ENCODE measurements around the gene RPS6KA1.
"Not testable (repeated sequence)": the region's sequence is repeated elsewhere in the genome, so short reads cannot be mapped to it uniquely, and the experiment has no call there.

Gene RPS6KA1

DNA sequence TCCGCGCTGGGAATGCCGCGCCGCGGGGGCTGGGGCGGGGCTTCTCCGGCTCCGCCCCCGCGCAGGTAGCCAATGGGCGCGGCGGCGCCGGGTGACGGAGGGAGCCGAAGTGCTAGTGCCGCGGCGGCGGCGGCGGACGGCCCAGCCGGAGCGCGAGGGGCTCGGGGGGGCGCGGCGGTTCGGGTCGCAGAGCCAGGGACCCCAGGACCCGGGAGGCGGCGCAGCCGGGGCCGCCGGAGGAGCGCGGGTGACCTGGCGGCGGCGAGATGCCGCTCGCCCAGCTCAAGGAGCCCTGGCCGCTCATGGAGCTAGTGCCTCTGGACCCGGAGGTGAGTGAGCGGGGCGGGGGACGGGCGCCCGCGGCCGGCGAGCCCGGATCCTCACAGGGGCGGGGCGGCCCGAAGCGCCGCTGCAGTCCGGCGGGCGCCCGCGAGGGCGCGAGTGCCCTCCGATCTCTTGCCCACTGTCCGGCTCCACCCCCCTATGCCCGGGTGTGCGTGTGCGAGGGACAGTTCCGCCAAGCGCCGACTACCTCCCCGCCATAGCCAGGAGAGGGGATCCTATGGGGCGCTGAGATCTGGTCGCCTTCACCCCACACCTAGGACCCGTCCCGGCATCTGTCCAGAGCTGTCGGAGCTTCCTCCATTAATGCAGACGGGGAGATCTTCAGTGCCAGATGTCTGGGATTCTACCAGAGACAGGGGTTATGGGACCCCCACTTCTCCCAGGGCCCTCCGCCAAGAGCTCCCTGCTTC, at the start of gene RPS6KA1:
RPS6KA1 (plus strand) TSS at position 107 of the 755 bp plus-strand sequence; CDS start at position 267, 160 bp downstream.
- DNase-seq = peak; percentile 83

DNA sequence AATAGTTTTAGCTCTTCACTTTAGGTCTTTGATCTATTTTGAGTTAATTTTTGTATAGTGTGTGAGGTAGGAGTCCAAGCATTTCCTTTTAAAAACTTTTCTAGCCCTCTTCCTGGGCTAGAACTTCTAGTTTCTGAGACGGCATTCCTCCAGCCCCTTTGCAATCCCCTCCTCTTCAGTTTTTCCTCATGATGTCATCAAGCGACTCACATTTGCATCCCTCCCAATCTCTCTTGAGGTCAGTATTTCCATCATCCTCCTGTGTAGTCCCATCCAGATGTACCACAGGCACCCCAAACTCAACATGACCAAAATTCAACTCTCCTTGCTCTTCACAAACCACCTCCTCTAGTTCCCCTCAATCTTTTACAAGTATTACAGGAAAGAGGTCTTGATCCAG, 46.6 kb upstream of the RPS6KA1 start:
- no peak for DNase-seq

GRCh38 chr1:26483980-26484379, 45.6 kb upstream of the RPS6KA1 start:
- DNase-seq = no peak

- no peak for DNase-seq
Observed at GRCh38 chr1:26490155-26490554, 39.4 kb upstream of the RPS6KA1 start.

- DNase-seq = no peak
Observed at GRCh38 chr1:26493267-26493666, 36.3 kb upstream of the RPS6KA1 start.

DNA sequence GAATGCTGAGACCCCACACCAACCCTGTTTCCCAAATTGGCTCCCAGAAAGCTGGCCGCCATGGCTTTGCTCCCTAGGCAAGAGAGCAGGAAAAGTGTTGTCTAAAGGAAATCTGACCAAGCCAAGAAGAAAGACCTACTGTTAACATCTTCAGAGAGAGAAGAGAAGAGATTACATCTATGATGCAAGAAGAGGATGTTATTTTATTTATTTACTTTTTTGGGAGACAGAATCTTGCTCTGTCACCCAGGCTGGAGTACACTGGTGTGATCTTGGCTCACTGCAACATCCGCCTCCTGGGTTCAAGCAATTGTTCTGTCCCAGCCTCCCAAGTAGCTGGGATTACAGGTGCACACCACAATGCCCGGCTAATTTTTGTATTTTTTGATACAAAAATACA, 35.6 kb upstream of the RPS6KA1 start:
- DNase-seq = no peak

GRCh38 chr1:26496861-26497260, 32.7 kb upstream of the RPS6KA1 start:
- no peak for DNase-seq

- DNase-seq = no peak
Observed at GRCh38 chr1:26498894-26499293, 30.7 kb upstream of the RPS6KA1 start.

DNA sequence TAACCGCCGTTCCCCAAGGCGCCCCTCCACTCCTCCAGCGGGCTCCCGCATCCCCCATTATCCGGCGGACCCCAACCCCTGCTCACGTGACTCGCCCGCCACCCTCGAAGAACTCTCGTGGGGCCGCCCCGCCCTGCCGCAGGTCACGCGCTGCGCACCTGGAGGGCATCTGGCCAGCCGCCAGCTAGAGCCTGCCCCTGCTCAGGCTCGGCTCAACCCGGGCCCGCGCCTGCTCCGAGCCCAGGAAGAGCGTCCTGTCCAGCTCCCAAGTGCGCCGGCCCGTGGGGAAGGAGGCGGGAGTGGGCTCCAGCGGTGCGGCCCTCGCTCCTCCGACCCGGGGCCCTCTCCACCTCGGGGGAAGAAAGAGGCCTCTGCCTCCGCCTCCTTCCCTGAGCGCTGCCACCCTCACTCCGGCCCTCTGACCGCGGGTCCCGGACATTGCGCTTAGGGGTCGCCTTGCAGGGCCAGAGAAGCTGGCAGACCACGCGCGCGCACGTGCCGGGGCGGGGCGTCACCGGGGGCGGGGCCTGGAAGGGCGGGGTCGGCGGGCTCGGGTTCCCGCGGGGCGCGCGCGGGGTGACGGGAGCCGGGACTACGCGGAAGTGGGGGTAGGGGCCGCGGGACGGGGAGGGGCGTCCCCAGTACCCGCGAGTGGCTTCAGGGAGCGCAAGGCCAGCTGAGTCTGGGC, 28.9 kb upstream of the RPS6KA1 start:
- no peak for DNase-seq

- DNase-seq = not testable (repeated sequence)
Observed at GRCh38 chr1:26510711-26511110, 18.9 kb upstream of the RPS6KA1 start.

GRCh38 chr1:26515836-26516235, 13.7 kb upstream of the RPS6KA1 start:
- not testable (repeated sequence) for DNase-seq

- DNase-seq = no peak
Observed at GRCh38 chr1:26516987-26517765, 12.4 kb upstream of the RPS6KA1 start.

GRCh38 chr1:26517766-26518049, 11.9 kb upstream of the RPS6KA1 start:
- no peak for DNase-seq

DNA sequence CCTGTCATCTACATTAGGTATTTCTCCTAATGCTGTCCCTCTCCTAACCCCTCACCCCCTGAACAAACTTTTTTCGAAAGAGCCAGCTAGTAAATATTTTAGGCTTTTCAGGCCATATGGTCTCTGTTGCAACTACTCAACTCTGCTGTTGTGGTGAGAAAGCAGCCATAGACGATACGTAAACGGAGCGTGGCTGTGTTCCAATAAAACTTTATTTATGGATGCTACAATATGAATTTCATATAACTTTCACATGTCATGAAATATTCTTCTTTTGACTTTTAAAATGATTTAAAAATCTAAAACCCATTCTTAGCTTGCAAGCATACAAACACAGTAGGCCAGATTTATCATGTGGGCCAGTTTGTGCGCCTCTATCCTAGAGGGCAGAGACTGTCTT, 11.2 kb upstream of the RPS6KA1 start:
- DNase-seq = no peak

GRCh38 chr1:26520339-26520738, 9.2 kb upstream of the RPS6KA1 start:
- DNase-seq = no peak

GRCh38 chr1:26521669-26522030, 7.9 kb upstream of the RPS6KA1 start:
- no peak for DNase-seq

- no peak for DNase-seq
Observed at GRCh38 chr1:26522073-26522472, 7.5 kb upstream of the RPS6KA1 start.

DNA sequence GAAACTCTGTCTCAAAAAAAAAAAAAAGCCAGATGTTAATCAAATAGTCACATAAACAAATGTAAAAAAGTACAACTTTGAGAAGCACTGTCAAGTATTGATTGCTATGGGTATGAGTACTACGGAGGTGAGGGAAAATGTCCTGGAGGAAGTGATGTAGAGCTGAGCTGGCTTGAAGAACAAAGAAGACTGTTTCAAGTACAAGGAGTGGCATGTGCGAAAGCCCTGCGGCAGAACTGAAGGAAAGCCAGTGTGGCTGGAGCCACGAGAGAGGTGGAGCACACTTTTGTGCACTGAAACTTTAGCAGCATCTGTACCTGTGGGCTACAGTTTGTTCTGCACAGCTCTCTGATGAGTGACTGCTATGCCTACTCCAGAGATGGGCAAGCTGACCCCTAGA, 5.4 kb upstream of the RPS6KA1 start:
- DNase-seq = no peak

DNA sequence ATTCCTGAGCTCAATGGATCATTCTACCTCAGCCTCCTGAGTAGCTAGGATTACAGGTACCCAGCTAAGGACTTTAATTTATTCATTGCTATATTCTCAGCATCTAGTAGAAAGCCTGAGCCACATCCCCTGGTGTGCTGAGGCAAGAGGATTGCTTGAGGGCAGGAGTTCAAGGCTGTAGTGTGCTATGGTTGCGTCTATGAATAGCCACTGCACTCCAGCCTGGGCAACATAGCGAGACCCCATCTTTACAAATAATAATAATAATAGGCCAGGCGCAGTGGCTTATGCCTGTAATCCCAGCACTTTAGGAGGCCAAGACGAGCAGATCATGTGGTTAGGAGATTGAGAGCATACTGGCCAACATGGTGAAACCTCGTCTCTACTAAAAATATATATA, 3.3 kb upstream of the RPS6KA1 start:
- DNase-seq = no peak

DNA sequence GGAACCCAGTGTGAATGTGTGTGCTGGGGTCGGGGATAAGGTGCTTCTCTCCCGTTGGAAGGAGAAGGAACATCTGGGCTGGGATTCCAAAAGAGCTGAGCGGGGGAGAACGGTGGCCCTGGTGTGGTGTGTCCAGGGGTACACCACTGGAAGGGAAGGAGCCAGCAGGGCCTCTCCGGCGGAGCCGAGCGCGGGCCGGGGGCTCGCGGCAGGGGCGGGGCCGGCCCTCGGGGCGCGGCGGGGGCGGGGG, 231 bp upstream of the RPS6KA1 start:
- DNase-seq = no peak

- peak; percentile 43 for DNase-seq
Observed at GRCh38 chr1:26530410-26530894, 891 bp downstream of the RPS6KA1 start.

- DNase-seq = peak; percentile 85
Observed at GRCh38 chr1:26530895-26531598, 1.5 kb downstream of the RPS6KA1 start.

- DNase-seq = peak; percentile 21
Observed at GRCh38 chr1:26531651-26532131, 2.1 kb downstream of the RPS6KA1 start.

All from hematopoietic multipotent progenitor cell treated with erythropoietin and hydrocortisone succinate and interleukin-3 and kit ligand, for 6 days (in vitro differentiated cells).